GM13976 (cell line): ENCODE results near the gene RGP1.

Source experiments
- DNase-seq: peaks from one replicate; pipeline ENCODE4 v3.0.0; 2012; ENCODE audit warnings: low spot score
- CTCF ChIP-seq: IDR thresholded peaks from 2 replicates; pipeline ENCODE4 v1.5.1; 2012; ENCODE audit warnings: borderline replicate concordance, mild to moderate bottlenecking; ENCODE audit not compliant: insufficient read depth; ENCODE audit errors: extremely low read depth, missing control alignments, control extremely low read depth
- in situ Hi-C: fragments of 300-500 bp; cut with MboI; formaldehyde crosslinking; loops from one replicate; pipeline ENCODE4 v1.12.0; 2022; ENCODE audit warnings: low sequenced_read_pairs, mixed read lengths, inconsistent platforms; ENCODE audit not compliant: unreplicated experiment

RGP1 gene

GRCh38 chr9:35793461-35793860 lies 44.4 kb downstream of the RGP1 start:
- in situ Hi-C loops: no loop called here
- DNase-seq: no peak

GRCh38 chr9:35795695-35796094 lies 46.6 kb downstream of the RGP1 start:
- in situ Hi-C loops: no loop called here

More at GRCh38 chr9:35793461-35793860, 44.4 kb downstream of the RGP1 start:
- no peak for TF ChIP-seq CTCF

GRCh38 chr9:35797311-35798109 lies 48.4 kb downstream of the RGP1 start:
- no peak for DNase-seq
- TF ChIP-seq CTCF: no peak
- in situ Hi-C loops: no loop called here

More at GRCh38 chr9:35795695-35796094, 46.6 kb downstream of the RGP1 start:
- TF ChIP-seq CTCF: no peak
- DNase-seq: no peak

GRCh38 chr9:35798658-35799374 lies 49.7 kb downstream of the RGP1 start:
- DNase-seq: no peak
- in situ Hi-C loops: no loop called here

GRCh38 chr9:35800530-35800929 lies 51.4 kb downstream of the RGP1 start:
- in situ Hi-C loops: no loop called here
- DNase-seq: no peak
- TF ChIP-seq CTCF: no peak

More at GRCh38 chr9:35798658-35799374, 49.7 kb downstream of the RGP1 start:
- TF ChIP-seq CTCF: no peak

- no peak for DNase-seq
- in situ Hi-C loops: no loop called here
- TF ChIP-seq CTCF: no peak
Observed at GRCh38 chr9:35801328-35802128, 52.4 kb downstream of the RGP1 start.
